Vagina (tissue), 2 donors: ENCODE measurements around the gene DNAJC3. TPM values are rescaled to one million over a fixed set of nuclear protein-coding genes. Genes with fewer than 3 reads are reported as not detected.
"Not testable (repeated sequence)": the region's sequence is repeated elsewhere in the genome, so short reads cannot be mapped to it uniquely, and the experiment has no call there.

Experiments
- DNase-seq, 2 donors: peaks; one replicate each; pipeline ENCODE4 v3.0.0-alpha.2; 2017; ENCODE audit errors: extremely low spot score in 2 of 2
- H3K27ac ChIP-seq: fragments of 200-600 bp; sonication (generic); one replicate; pipeline ENCODE4 v1.5.1; 2019
- H3K27me3 ChIP-seq: fragments of 200-600 bp; sonication (generic); one replicate; pipeline ENCODE4 v1.5.1; 2019
- H3K36me3 ChIP-seq, 2 donors: fragments of 200-600 bp; sonication (generic); one replicate each; pipeline ENCODE4 v1.5.1; 2017 to 2019
- H3K4me1 ChIP-seq: fragments of 200-600 bp; sonication (generic); one replicate; pipeline ENCODE4 v1.5.1; 2019
- H3K4me3 ChIP-seq, 2 donors: fragments of 200-600 bp; sonication (generic); 1 replicate in 1 of 2; 2 replicates in 1 of 2; pipeline ENCODE4 v1.5.1; 2016 to 2019
- H3K9me3 ChIP-seq: fragments of 200-600 bp; sonication (generic); one replicate; pipeline ENCODE4 v1.5.1; 2019
- CTCF ChIP-seq, 3 experiments: fragments of 450-650 bp in 2 of 3; fragments of 200-600 bp in 1 of 3; sonication (generic) in 1 of 3; IDR thresholded peaks; one replicate each; pipeline ENCODE4 v1.5.1; 2017 to 2019; ENCODE audit warnings: antibody characterized with exemption in 3 of 3, mild to moderate bottlenecking in 2 of 3, moderate library complexity in 2 of 3
- POLR2A ChIP-seq, 2 donors: fragments of 450-650 bp; IDR thresholded peaks; one replicate each; pipeline ENCODE4 v1.6.1; 2017; ENCODE audit warnings: antibody characterized with exemption in 2 of 2, mild to moderate bottlenecking in 2 of 2, moderate library complexity in 2 of 2
- POLR2AphosphoS5 ChIP-seq, 2 donors: sonication (generic); formaldehyde crosslinking; IDR thresholded peaks; one replicate each; pipeline ENCODE4 v1.9.0; 2017; ENCODE audit warnings: antibody characterized with exemption in 2 of 2, mild to moderate bottlenecking in 2 of 2, low read depth in 1 of 2; ENCODE audit not compliant: insufficient read depth in 1 of 2
- intact Hi-C: fragments of 100-400 bp; cut with DNase I; formaldehyde crosslinking; loops from one replicate; pipeline ENCODE4 v1.15.1; 2023
- total RNA-seq: library from RNA; depleted of rRNA; stranded (reverse); fragments of >200 nt; gene quantifications from one replicate; pipeline ENCODE4 v1.2.3, GENCODE V29; 2016

The DNAJC3 gene
- total RNA-seq, 1 donor from 2014 or later = 33.1 TPM

- intact Hi-C loops = no loop called here
- Histone ChIP-seq H3K36me3 (peaks cover 0 to 11% of the 10 kb centered on the region in 2 donors), H3K27ac (no peak overlapping the region), H3K4me3 (no peak overlapping the region), H3K9me3 (no peaks in the 10 kb centered on the region), H3K27me3 (no peaks in the 10 kb centered on the region), H3K4me1 (no peaks in the 10 kb centered on the region)
- TF ChIP-seq POLR2A (IDR thresholded peaks at IDR 0.05) (no peak), CTCF (IDR thresholded peaks at IDR 0.05) (no peak), POLR2AphosphoS5 (IDR thresholded peaks at IDR 0.05; ENCODE audit: insufficient read depth in 1 of 2, low read depth in 1 of 2) (no peak)
- DNase-seq = no peak
Observed at GRCh38 chr13:95708391-95708774, 31.4 kb downstream of the DNAJC3 start.

- TF ChIP-seq CTCF (IDR thresholded peaks at IDR 0.05) (no peak), POLR2A (IDR thresholded peaks at IDR 0.05) (no peak), POLR2AphosphoS5 (IDR thresholded peaks at IDR 0.05; ENCODE audit: insufficient read depth in 1 of 2, low read depth in 1 of 2) (no peak)
- DNase-seq = no peak
- Histone ChIP-seq H3K4me3 (no peak overlapping the region), H3K27me3 (no peaks in the 10 kb centered on the region), H3K4me1 (no peaks in the 10 kb centered on the region), H3K36me3 (peaks cover 0 to 14% of the 10 kb centered on the region in 2 donors), H3K9me3 (no peaks in the 10 kb centered on the region), H3K27ac (no peak overlapping the region)
- intact Hi-C loops = no loop called here
Observed at GRCh38 chr13:95708811-95709500, 32.0 kb downstream of the DNAJC3 start.

- H3K36me3 ChIP-seq = peaks cover 0 to 14% of the 10 kb centered on the region in 2 donors
- no peak for DNase-seq
- H3K27ac ChIP-seq = no peak overlapping the region
- no peaks in the 10 kb centered on the region for H3K27me3 ChIP-seq
- TF ChIP-seq POLR2A (IDR thresholded peaks at IDR 0.05) = no peak
- no peak for TF ChIP-seq CTCF (IDR thresholded peaks at IDR 0.05)
- no peak for TF ChIP-seq POLR2AphosphoS5 (IDR thresholded peaks at IDR 0.05; ENCODE audit: insufficient read depth in 1 of 2, low read depth in 1 of 2)
- intact Hi-C loops = no loop called here
- H3K4me1 ChIP-seq = no peaks in the 10 kb centered on the region
- H3K9me3 ChIP-seq = no peaks in the 10 kb centered on the region
- H3K4me3 ChIP-seq = no peak overlapping the region
Observed at GRCh38 chr13:95710313-95710712, 33.4 kb downstream of the DNAJC3 start.

- H3K4me3 ChIP-seq, H3K27ac ChIP-seq, intact Hi-C loops, DNase-seq, H3K9me3 ChIP-seq, H3K27me3 ChIP-seq, H3K4me1 ChIP-seq: not testable (repeated sequence)
- H3K36me3 ChIP-seq = peaks cover 0 to 14% of the 10 kb centered on the region in 2 donors
Observed at GRCh38 chr13:95712846-95713245, 35.9 kb downstream of the DNAJC3 start.

GRCh38 chr13:95713651-95714050, 36.7 kb downstream of the DNAJC3 start:
- Histone ChIP-seq H3K27me3 (no peaks in the 10 kb centered on the region), H3K9me3 (no peaks in the 10 kb centered on the region), H3K4me3 (no peak overlapping the region), H3K36me3 (peaks cover 0 to 14% of the 10 kb centered on the region in 2 donors), H3K27ac (no peak overlapping the region), H3K4me1 (no peaks in the 10 kb centered on the region)
- intact Hi-C loops = no loop called here
- TF ChIP-seq POLR2AphosphoS5 (IDR thresholded peaks at IDR 0.05; ENCODE audit: insufficient read depth in 1 of 2, low read depth in 1 of 2) = no peak
- TF ChIP-seq POLR2A (IDR thresholded peaks at IDR 0.05) = no peak
- no peak for TF ChIP-seq CTCF (IDR thresholded peaks at IDR 0.05)
- no peak for DNase-seq
